Uterus (tissue), 4 donors: Measurements from ENCODE around the gene HIVEP3. TPM values are rescaled to one million over a fixed set of nuclear protein-coding genes. Genes with fewer than 3 reads are reported as not detected.

Experiments
- DNase-seq, 2 donors: peaks; one replicate each; pipeline ENCODE4 v3.0.0-alpha.2; 2019 to 2020
- H3K27ac ChIP-seq, 2 donors: fragments of 200-600 bp; sonication (generic); 1 replicate in 1 of 2; 2 replicates in 1 of 2; pipeline ENCODE4 v1.5.1; 2016 to 2018
- H3K27me3 ChIP-seq, 2 donors: fragments of 200-600 bp; sonication (generic); one replicate each; pipeline ENCODE4 v1.5.1; 2018 to 2019; ENCODE audit warnings: control low read depth in 1 of 2
- H3K36me3 ChIP-seq, 2 donors: fragments of 200-600 bp; sonication (generic); one replicate each; pipeline ENCODE4 v1.5.1; 2019; ENCODE audit warnings: control low read depth in 1 of 2
- H3K4me1 ChIP-seq, 2 donors: fragments of 200-600 bp; sonication (generic); one replicate each; pipeline ENCODE4 v1.5.1; 2018 to 2019; ENCODE audit warnings: control low read depth in 1 of 2
- H3K4me3 ChIP-seq, 2 donors: fragments of 200-600 bp; sonication (generic); 1 replicate in 1 of 2; 2 replicates in 1 of 2; pipeline ENCODE4 v1.5.1; 2018 to 2019; ENCODE audit warnings: mild to moderate bottlenecking in 1 of 2
- H3K9me3 ChIP-seq, 2 donors: fragments of 200-600 bp; sonication (generic); one replicate each; pipeline ENCODE4 v1.5.1; 2019; ENCODE audit warnings: control low read depth in 1 of 2
- CTCF ChIP-seq, 4 experiments: fragments of 200-600 bp in 2 of 4; fragments of 450-650 bp in 2 of 4; sonication (generic) in 2 of 4; IDR thresholded peaks; one replicate each; pipeline ENCODE4 v1.5.1; 2016 to 2019; ENCODE audit warnings: antibody characterized with exemption in 4 of 4, mild to moderate bottlenecking in 2 of 4, moderate library complexity in 1 of 4
- POLR2A ChIP-seq, 2 donors: fragments of 450-650 bp; IDR thresholded peaks; one replicate each; pipeline ENCODE4 v1.6.1; 2016; ENCODE audit warnings: antibody characterized with exemption in 2 of 2, mild to moderate bottlenecking in 1 of 2, moderate library complexity in 1 of 2
- intact Hi-C: fragments of 100-400 bp; cut with DNase I; formaldehyde crosslinking; loops from one replicate; pipeline ENCODE4 v1.15.1; 2023; ENCODE audit warnings: low total_unique reads
- total RNA-seq, 4 donors: library from RNA; depleted of rRNA in 3 of 4; stranded (reverse); fragments of >200 nt in 3 of 4; gene quantifications; one replicate each; pipeline versions ENCODE4 v1.1.0 to v1.2.4, GENCODE V29; 2014 to 2023
- donor health status: DM: yes; HTN: yes; CAD: no.

The HIVEP3 gene
- total RNA-seq, 4 donors from 2014 or later = 0.51 to 7.6 (median 2.9) TPM

DNA sequence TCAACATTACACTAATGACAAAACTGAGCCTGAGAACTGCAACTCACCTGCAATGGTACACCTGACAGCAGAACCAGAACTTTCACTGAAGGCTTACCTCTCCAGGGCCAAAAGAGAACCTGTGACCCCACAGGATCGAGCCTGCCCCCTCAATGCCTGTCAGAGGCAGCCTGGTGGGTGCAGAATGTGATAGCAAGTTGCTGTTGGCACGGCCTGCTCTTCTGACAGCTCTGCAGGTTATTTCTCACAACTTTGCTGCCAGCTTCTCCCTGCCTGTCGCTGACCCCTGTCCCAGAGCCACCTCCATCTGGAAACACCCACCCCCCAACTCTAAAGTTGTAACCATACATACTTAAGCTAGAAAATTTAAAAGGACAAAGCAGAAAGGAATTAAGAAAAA is 35.2 kb downstream of the HIVEP3 start:
- Histone ChIP-seq H3K4me3 (no peak overlapping the region), H3K27ac (no peak overlapping the region), H3K9me3 (no peaks in the 10 kb centered on the region), H3K36me3 (no peaks in the 10 kb centered on the region), H3K27me3 (no peaks in the 10 kb centered on the region), H3K4me1 (no peaks in the 10 kb centered on the region)
- TF ChIP-seq CTCF (IDR thresholded peaks at IDR 0.05) = no peak
- no peak for TF ChIP-seq POLR2A (IDR thresholded peaks at IDR 0.05)
- intact Hi-C loops = no loop called here
- no peak for DNase-seq

DNA sequence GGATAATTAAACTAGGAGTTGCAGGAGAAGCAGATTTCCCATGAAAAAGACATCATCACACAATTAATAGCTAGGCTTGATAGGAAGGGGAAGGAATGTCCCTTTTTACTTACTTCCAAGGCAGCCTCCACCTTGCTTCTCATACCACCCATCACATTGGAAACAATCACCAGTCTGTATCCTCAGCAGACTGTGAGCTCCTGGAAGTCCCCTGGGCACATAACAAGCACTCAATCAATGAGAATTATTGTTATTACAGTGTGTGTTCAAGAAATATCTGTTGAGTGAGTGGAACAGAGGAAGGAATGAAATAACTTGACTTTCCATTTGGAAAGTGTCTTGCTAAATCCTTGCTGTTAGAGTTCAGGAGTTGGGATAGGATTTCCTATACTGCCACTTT is 36.2 kb downstream of the HIVEP3 start:
- DNase-seq = no peak
- intact Hi-C loops = no loop called here

DNA sequence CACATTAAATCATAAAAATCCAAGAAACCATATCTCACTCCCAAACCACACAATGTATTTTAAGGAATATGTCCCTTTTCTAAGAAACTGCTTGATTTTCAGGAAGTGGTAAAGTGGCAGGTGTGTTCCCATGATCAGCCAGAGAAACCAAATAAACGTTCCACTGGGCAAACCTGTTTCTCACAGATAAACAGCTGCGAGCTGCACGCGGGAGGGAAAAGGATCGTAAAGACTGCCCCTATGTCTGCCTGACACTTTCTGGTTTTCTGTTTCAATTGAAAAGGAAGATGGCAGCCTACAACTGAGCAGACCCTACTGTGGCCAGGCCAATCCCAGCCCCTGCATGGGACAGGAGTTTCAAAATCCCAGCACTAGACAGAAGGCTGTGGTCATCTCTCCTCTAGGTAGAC is 36.6 kb downstream of the HIVEP3 start:
- H3K4me1 ChIP-seq = no peaks in the 10 kb centered on the region
- TF ChIP-seq CTCF (IDR thresholded peaks at IDR 0.05) (no peak), POLR2A (IDR thresholded peaks at IDR 0.05) (no peak)
- DNase-seq = no peak
- no peaks in the 10 kb centered on the region for H3K36me3 ChIP-seq
- H3K4me3 ChIP-seq = no peak overlapping the region
- intact Hi-C loops = no loop called here
- H3K27me3 ChIP-seq = no peaks in the 10 kb centered on the region
- H3K9me3 ChIP-seq = no peaks in the 10 kb centered on the region
- no peak overlapping the region for H3K27ac ChIP-seq

More for the DNA sequence above, 36.2 kb downstream of the HIVEP3 start:
- Histone ChIP-seq H3K27ac (no peak overlapping the region), H3K4me3 (no peak overlapping the region), H3K36me3 (no peaks in the 10 kb centered on the region), H3K9me3 (no peaks in the 10 kb centered on the region), H3K4me1 (no peaks in the 10 kb centered on the region), H3K27me3 (no peaks in the 10 kb centered on the region)
- no peak for TF ChIP-seq CTCF (IDR thresholded peaks at IDR 0.05)

DNA sequence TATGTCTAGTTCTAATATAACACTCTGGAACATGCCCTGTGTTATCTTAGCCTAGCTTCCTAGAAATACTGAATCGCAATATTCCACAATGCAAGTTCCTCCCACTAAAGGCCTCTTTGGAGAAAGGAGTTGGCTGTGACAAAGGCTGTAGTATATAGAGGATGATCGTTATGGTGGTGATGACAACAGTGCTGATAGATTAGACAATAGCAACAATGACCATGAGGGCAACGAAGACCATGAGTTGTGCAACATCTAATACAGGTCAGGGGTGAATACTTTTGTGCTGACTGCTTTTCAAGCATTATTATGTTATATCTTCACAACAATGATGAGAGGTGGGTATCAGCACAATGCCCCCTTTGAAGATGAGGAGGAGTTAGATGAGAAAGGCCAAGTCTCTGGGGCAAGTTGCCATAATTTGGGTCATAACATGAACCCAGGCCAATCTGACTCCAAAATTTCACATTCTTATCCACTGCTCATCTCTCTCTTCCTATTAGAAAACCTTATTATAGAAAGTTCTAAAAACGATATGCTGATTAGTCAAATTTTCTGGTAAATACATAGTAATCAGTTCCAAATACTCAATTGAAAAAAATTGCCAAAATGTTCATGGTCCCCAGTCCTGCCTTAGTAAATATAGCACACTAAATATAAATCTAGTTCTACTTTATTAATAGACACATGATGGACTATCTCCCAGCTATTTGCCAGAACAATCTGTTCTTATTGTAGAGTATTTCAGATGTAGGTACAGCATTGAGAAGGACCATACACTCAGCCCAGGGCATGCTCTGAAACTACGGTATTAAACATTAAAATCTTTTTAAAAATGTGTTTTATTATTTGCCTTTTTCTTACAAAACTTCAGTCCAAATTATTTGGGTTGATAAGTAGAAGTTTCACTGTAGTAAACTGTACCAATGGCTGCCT is 37.5 kb downstream of the HIVEP3 start:
- intact Hi-C loops = no loop called here
- H3K4me3 ChIP-seq = no peak overlapping the region
- no peaks in the 10 kb centered on the region for H3K27me3 ChIP-seq
- no peaks in the 10 kb centered on the region for H3K9me3 ChIP-seq
- no peak for DNase-seq
- H3K4me1 ChIP-seq = no peaks in the 10 kb centered on the region
- H3K27ac ChIP-seq = no peak overlapping the region
- no peak for TF ChIP-seq POLR2A (IDR thresholded peaks at IDR 0.05)
- no peak for TF ChIP-seq CTCF (IDR thresholded peaks at IDR 0.05)
- H3K36me3 ChIP-seq = no peaks in the 10 kb centered on the region

- no peak for DNase-seq
- intact Hi-C loops = no loop called here
- Histone ChIP-seq H3K4me1 (peaks cover 0 to 2% of the 10 kb centered on the region in 2 donors), H3K36me3 (no peaks in the 10 kb centered on the region), H3K27me3 (no peaks in the 10 kb centered on the region), H3K27ac (no peak overlapping the region), H3K9me3 (no peaks in the 10 kb centered on the region), H3K4me3 (no peak overlapping the region)
- TF ChIP-seq CTCF (IDR thresholded peaks at IDR 0.05) (no peak), POLR2A (IDR thresholded peaks at IDR 0.05) (no peak)
Observed at GRCh38 chr1:41880261-41880660, 38.5 kb downstream of the HIVEP3 start.
